HG03159 (cell line): ENCODE data around the gene ZNF799.
"Not testable (repeated sequence)": the region's sequence is repeated elsewhere in the genome, so short reads cannot be mapped to it uniquely, and the experiment has no call there.

ENCODE experiments used
- ATAC-seq: cut with Tn5 transposase; IDR thresholded peaks from one replicate; pipeline ENCODE4 v1.9.1; 2021; ENCODE audit warnings: mild to moderate bottlenecking, moderate library complexity; ENCODE audit not compliant: unreplicated experiment

Gene ZNF799

DNA sequence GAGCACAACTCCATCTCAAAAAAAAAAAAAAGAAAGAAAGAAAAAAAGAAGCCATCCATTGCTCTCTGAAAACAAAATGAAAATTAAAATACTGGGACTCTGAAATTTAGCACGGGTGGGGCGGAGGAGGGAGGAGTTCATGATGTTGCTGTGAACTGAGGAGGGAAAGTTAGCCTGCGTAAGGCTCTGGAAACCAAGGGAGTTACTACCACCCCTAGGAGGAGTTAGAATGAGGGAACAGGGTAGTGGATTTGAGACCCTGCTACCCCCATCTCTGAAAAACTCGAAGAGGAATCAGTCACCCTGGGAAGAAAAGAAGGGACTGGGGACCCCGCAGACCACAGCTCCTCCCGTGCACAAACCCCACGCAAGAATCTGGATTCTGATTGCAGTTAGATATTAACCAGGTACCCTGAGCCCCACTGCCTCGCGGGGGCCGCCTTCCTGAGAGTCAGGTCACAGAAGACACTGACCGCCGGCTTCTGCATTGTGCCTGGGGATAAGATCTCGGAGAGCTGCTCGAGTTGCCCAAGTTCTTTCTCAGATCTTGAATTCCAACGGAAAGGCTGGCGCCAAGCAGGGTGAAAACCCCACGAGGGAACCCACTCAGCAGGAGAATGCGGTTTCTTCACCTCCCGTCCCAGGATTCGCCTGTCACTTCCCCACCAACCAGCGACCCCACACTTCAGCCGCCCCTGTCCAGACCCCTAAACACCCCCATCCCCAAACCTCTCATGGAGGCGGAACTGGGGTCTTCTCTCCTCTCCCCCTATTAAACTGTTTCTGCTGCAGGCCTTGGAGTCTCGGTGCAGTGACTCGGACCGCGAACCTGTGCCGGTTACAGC lies 36.5 kb downstream of the ZNF799 start:
- peak; percentile 14 for ATAC-seq

DNA sequence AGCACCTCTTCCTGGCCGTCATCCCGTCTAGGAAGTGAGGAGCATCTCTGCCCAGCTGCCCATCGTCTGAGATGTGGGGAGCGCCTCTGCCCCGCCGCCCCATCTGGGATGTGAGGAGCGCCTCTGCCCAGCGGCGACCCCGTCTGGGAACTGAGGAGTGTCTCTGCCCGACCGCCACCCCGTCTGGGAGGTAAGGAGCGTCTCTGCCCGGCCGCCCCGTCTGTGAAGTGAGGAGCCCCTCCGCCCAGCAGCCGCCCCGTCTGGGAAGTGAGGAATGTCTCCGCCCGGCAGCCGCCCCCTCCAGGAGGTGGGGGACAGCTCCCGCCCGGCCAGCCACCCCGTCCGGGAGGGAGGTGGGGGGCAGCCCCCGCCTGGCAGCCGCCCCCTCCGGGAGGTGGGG lies 38.8 kb downstream of the ZNF799 start:
- not testable (repeated sequence) for ATAC-seq

DNA sequence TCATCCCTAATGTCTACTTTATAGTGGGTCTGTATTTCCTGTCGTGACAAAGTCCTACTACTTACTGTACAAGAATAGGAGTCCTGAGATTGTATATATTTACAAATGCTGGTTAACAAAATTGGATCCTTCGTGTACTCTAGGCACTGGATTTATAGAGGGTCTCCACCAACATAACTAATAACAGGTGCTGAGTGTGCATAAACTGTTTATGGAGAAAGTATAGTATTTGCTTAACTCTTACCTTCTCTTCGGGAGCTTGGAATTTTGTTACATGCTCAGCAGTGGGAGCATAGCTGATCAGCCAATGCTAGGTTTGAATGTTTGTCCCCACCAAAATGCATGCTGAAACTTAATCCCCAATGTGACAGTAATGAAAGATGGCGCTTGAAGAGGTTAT lies 47.7 kb downstream of the ZNF799 start:
- no peak for ATAC-seq

DNA sequence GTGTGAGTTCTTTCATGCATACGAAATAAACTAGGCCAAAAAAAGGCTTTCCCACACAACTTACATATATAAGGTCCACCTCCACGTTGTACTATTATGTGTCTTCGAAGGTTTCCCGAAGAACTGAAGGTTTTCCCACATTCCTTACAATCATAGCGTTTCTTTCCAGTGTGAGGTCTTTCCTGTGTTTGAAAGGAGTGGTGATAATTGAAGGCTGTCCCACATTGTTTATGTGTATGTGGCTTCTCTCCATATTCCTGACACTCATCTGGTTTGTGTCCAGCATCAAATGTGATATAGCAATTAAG lies 50.2 kb downstream of the ZNF799 start:
- ATAC-seq, result no peak

DNA sequence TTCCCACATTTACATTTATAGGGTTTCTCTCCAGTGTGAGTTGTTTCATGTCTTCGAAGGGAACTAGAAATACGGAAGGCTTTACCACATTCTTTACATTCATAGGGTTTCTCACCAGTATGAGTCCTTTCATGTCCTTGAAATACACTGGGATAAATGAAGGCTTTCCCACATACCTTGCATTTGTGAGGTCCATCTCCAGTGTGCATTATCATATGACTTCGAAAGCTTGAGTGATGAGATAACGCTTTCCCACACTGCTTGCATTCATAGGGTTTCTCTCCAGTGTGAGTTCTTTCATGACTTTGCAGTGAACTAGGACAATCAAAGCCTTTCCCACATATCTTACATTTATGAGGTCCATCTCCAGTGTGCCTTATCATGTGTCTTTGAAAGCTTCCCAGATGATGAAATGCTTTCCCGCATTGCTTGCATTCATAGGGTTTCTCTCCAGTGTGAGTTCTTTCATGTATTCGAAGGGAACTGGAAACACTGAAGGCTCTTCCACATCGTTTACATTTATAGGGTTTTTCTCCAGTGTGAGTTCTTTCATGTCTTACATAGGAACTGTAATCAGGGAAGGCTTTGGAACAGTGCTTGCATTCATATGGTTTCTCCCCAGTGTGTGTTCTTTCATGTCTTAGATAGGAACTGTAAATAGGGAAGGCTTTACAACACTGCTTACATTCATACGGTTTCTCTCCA lies 50.7 kb downstream of the ZNF799 start:
- no peak for ATAC-seq

DNA sequence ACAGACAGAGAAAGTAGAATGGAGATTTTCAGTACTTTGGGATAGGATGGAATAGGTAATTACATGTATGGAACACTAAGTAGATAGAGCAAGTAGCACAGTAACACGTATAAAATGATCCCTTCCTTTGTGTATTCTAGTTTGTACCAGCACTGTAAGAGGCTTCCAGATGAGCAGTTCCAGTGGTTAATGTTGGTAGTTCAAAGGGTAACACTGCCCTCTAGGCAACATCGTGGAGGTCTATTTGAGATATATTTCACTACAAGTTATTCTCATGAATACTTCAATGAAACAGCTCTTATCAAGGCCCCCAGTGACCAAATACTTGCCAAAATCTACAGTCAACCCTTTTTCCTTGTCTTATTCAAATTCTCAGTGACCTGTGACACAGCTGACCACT lies 54.2 kb downstream of the ZNF799 start:
- ATAC-seq, result no peak

DNA sequence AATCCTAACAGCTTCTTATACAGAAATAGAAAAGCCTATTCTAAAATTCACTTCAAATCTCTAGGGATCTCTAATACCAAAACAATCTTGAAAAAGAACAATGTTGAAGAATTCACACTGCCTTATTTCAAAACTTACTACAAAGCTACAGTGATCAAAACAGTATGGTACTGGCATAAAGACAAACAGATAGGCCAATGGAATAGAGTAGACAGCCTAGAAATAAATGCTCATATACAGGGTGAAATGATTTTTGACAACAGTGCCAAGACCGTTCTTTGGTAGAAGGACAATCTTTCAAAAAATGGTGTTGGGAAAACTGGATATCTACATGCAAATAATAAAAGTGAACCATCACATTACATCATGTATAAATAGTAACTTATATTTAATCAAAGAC lies 55.9 kb downstream of the ZNF799 start:
- ATAC-seq, result no peak
